22Rv1 (cell line): ENCODE measurements around the gene NHLH2.

Experiments
- H3K27ac ChIP-seq: fragments of 450-650 bp; 2 replicates; pipeline ENCODE4 v1.5.1; 2017
- CTCF ChIP-seq: fragments of 450-650 bp; IDR thresholded peaks from 2 replicates; pipeline ENCODE4 v1.5.1; 2017; ENCODE audit warnings: mild to moderate bottlenecking
- ZFX ChIP-seq: fragments of 450-650 bp; IDR thresholded peaks from 2 replicates; pipeline ENCODE4 v1.6.1; 2017; ENCODE audit warnings: antibody characterized with exemption, borderline replicate concordance

NHLH2 gene

GRCh38 chr1:115877511-115877910 is 36.6 kb upstream of the NHLH2 start:
- no peak overlapping the region for H3K27ac ChIP-seq
- TF ChIP-seq ZFX (no peak), CTCF (no peak)

- H3K27ac ChIP-seq = no peak overlapping the region
- TF ChIP-seq CTCF = no peak
- no peak for TF ChIP-seq ZFX
These were observed 34.0 kb upstream of the NHLH2 start for GRCh38 chr1:115874904-115875303.

GRCh38 chr1:115874497-115874896 is 33.6 kb upstream of the NHLH2 start:
- H3K27ac ChIP-seq = no peak overlapping the region
- TF ChIP-seq ZFX (no peak), CTCF (no peak)

GRCh38 chr1:115873184-115873583 is 32.3 kb upstream of the NHLH2 start:
- no peak overlapping the region for H3K27ac ChIP-seq
- TF ChIP-seq ZFX = no peak
- TF ChIP-seq CTCF = no peak

GRCh38 chr1:115869064-115869463 is 28.1 kb upstream of the NHLH2 start:
- no peak overlapping the region for H3K27ac ChIP-seq
- TF ChIP-seq CTCF (no peak), ZFX (no peak)

- no peak overlapping the region for H3K27ac ChIP-seq
- TF ChIP-seq ZFX (no peak), CTCF (no peak)
These were observed 26.3 kb upstream of the NHLH2 start for GRCh38 chr1:115867216-115867615.

- TF ChIP-seq CTCF (no peak), ZFX (no peak)
- H3K27ac ChIP-seq = no peak overlapping the region
These were observed 24.9 kb upstream of the NHLH2 start for GRCh38 chr1:115865704-115866380.
